H1 (cell line): ENCODE data around the gene ALDH1B1. TPM values are rescaled to one million over a fixed set of nuclear protein-coding genes. Genes with fewer than 3 reads are reported as not detected.

Experiments
- POLR2A ChIP-seq, 2 experiments: IDR thresholded peaks; 1 replicate in 1 of 2; 2 replicates in 1 of 2; pipeline ENCODE4 v1.6.1; 2011; ENCODE audit warnings: low read depth in 2 of 2, low read length in 2 of 2, mild to moderate bottlenecking in 2 of 2; ENCODE audit errors: control extremely low read depth in 1 of 2
- polyA plus RNA-seq, 7 experiments: library from polyadenylated mRNA; depleted of rRNA in 3 of 7; stranded (reverse) in 5 of 7; unstranded in 2 of 7; fragments of >200 nt in 5 of 7; fragments of 200-250 nt in 2 of 7; gene quantifications; 1 replicate in 5 of 7; 2 replicates in 1 of 7; 4 replicates in 1 of 7; pipeline versions ENCODE4 v1.2.1 to v1.2.3, GENCODE V29; 2011 to 2013; ENCODE audit warnings: missing spikeins in 2 of 7, mixed read lengths in 2 of 7
- total RNA-seq: library from RNA; stranded (reverse); fragmentation: NEBNext Ultra II Directional; extraction: Animal tissue kit (Norgen Biotek cat#: 25700); gene quantifications from 2 replicates; pipeline ENCODE4 v1.2.1, GENCODE V29; 2021

ALDH1B1 gene
- total and polyA plus RNA-seq, 2 of the 8 experiments (the other 6 are each of a cell fraction or from before 2014, with no cell fraction given): 41.6 to 78.7 TPM

- TF ChIP-seq POLR2A (IDR thresholded peaks at IDR 0.05; ENCODE audit: control extremely low read depth in 1 of 2, low read depth in 2 of 2, low read length in 2 of 2): no peak
Measured at GRCh38 chr9:38387751-38388150, 4.8 kb upstream of the ALDH1B1 start (continued).
